DMS53 treated with DMSO at 0.1 percent for 48 hours (cell line): Measurements from ENCODE around the gene BNIPL.

Experiments used
- DNase-seq: peaks from one replicate; lab custom pipeline; 2025; ENCODE audit not compliant: unreplicated experiment; lab: John Stamatoyannopoulos, UW

Gene BNIPL

DNA sequence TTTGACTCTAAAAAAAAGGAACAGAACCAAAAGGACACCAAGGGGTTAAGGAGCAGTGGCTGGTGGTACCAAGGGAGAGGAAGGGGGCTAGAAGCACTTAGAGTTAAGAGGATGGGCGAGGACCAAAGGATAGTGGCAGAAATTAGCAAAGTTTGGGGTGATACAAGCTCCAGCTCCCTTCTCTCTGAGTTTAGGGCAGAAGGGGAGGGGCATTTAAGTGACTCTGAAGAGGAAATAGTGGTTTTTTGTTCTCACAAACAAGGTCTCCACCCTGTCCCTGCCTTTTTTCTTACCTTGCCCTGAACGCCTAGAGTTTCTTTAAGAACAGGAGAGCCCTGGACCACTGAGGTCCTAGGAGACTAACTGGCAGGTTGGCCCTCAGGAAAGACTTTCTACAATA is 19.8 kb downstream of the BNIPL start:
- no peak for DNase-seq

- peak; percentile 76 for DNase-seq
These were observed 22.3 kb downstream of the BNIPL start for GRCh38 chr1:151058692-151059091.

DNA sequence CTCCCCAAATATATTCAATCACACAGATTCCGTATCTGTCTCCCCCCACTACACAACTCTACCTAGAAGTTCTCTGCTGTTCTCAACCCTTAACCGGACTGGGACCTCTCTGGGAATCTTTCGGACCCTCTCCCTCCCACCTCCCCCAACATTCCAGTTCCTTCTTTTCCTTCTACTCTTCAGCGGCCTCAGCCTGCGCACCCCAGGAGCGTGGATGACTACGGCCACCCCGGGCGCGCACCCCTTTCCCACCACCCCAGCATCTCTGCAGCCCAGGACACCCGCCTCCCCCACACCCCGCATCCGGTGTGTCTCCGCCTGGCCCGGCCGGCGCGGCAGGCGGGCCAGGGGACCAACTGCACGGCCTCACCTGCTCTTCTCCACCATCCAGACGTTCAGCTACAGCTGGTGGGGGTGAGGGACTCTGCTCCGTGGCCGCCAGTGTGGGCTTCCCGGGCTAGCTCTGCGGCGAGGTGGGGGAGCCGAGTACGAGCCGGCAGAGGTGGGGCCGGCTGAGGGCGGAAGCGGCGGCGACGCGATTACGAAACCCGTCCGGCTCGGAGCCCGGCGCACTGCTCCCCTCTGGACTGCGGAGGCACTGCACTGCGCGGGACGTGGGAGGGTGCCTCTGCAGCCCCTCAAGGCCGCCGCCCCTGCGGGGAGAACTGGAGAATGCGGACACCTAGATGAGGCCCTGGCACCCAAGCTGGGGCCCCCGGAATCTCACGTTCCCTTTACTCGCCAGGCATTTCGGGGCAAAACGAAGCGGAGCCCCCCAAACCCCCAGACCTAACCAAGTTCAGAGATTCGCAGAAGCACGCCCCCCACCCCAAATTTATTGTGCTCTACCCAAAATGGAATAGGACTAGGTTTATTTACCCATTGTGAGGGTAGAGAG is 23.0 kb downstream of the BNIPL start, which contains the start of gene CDC42SE1:
CDC42SE1 (minus strand) TSS at position 514 of the 898 bp plus-strand sequence. CDS start 3,892 bp downstream, outside the sequence.
- DNase-seq: peak; percentile 54

GRCh38 chr1:151060007-151060656 is 23.7 kb downstream of the BNIPL start, which contains the start of gene MLLT11:
TSS of gene MLLT11 (plus strand) at chr1:151060397. CDS start at chr1:151067225, 6,828 bp downstream.
- DNase-seq: peak; percentile 54

- DNase-seq: no peak
These were observed 24.5 kb downstream of the BNIPL start for GRCh38 chr1:151060657-151061421.

DNA sequence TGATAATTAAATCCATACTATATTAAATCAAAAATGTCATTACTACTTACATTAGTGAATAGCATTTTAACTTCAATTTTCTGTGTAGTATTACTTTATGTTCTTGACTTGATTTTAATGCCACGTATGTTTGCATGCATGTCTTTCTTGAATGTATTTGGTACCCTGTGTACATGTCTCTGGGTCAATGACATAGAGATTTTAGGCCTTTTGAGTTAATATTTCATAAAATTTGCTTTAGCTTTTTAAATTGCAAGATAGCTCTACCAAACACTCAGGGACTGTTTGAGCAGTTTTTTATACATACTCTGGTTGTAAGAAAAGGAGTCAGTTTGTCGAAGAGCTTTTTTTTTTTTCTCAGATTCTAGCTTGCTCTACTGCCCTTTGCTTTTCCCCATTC is 25.3 kb downstream of the BNIPL start:
- DNase-seq: no peak

DNA sequence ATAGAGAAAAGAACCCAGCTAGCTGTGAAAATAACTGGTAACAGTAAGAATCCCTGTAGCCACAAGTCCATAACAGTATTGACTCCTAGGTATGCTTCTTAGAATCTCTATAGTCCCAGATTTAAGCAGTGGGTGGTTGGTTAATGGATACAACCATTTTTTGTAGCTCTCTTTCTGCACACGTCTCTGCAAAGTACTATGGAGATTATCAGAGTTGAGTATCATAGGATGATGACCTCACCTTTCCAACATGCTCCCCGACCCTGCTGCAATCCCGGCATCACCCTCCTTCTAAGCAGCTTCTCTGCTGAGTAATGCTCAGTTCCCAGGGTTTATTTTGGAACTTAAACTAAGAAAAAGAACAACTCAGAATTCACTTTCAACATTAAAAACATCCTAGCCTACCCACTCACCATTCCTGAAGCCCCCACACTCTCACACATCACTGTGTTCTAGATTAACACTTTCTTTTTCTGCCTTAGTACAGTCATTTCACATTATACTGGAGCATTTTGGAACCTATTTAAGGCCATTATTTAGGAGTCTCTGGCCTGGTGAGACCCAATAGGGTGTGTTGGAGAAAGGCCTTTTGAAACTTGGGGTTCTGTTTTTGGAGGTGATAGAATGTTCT is 26.5 kb downstream of the BNIPL start:
- DNase-seq: no peak

DNA sequence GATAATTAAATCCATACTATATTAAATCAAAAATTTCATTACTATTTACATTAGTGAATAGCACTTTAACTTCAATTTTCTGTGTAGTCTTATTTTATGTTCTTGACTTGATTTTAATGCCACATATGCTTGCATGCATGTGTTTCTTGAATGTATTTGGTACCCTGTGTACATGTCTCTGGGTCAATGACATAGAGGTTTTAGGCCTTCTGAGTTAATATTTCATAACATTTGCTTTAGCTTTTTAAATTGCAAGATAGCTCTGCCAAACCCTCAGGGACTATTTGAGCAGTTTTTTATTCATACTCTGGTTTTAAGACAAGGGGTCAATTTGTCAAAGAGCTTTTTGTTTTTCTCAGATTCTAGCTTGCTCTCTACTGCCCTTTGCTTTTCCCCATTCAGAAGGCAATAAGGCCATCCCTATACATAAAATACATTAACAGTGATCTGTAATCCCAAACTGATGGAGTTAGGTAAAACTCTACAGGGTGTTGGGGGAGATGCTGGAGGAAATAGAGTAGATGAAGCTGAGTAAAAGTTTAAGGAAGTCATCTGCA is 28.8 kb downstream of the BNIPL start:
- DNase-seq: no peak

- DNase-seq: no peak
These were observed 30.8 kb downstream of the BNIPL start for GRCh38 chr1:151067185-151067584.

- peak; percentile 92 for DNase-seq
These were observed 32.7 kb downstream of the BNIPL start for GRCh38 chr1:151069103-151069486.

DNA sequence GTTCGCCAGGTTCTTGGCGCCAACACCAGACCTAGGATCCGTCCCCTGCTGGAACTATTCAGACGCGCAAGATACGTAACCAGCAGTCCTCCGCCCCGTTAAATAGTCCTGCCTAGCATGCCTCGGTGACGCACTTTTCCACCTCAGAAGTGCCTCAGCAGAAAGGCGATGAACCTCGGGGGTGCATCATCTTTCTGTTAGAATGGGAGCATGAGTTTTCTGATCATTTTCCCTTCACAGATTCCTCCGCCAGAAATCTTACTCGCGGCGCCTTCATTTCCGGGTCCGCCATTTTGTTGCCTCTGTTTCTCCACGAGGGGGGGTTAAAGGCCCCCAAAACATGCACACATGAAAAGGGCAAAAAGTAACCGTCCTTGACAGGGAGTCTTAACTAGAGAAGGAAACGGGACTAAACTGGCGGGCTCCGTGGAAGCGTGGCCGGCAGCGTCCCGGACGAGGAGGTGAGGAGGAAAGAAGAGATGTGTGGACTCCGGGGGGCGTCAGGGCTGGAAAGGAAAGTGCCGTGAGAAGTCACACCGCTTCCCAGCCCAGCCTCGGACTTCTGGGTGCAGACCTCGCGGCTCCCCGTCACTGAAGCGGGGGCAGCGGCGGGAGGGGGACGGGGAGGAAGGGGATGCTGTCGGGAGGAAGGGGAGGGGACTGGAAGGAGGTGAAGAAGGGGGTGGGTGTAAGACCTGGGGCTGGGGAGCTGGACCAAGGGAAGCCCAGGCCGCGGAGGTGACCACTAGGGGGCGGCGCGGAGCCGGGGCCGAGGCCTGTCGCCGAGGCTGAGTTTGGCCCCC is 34.3 kb downstream of the BNIPL start, which contains the start of gene GABPB2:
GABPB2 (plus strand) TSS at position 288 of the 803 bp plus-strand sequence. CDS start 17,429 bp downstream, outside the sequence.
- peak; percentile 86 for DNase-seq

- DNase-seq: no peak
These were observed 35.8 kb downstream of the BNIPL start for GRCh38 chr1:151072224-151072623.

DNA sequence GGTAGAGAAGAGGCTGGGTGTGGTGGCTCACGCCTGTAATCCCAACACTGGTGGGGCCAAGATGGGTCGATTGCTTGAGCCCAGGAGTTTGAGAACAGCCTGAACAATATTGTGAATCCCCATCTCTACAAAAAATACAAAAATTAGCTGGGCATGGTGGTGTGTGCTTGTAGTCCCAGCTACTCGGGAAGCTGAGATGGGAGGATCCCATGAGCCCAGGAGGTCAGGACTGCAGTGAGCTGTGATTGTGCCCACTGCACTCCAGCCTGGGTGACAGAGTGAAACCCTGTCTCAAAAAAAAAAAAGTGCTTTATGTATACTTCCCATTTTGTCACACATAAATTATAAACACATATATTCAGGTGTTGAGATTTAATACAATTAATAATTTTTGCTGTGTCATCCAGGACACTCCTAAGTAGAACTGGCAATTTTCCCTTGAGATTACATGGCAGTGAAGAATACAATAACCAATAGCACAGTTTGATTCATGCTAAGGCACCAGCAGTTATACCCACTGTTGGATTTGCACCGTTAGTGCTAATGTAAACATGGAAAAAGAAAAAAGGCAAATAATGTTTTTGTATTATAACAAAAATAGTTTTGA is 49.7 kb downstream of the BNIPL start:
- DNase-seq: no peak
